Spleen (tissue), 7 donors: ENCODE measurements around the gene CTH.

Experiments
- CTCF ChIP-seq, 11 experiments: fragments of 200-600 bp in 7 of 11; fragments of 450-650 bp in 4 of 11; sonication (generic) in 4 of 11; IDR thresholded peaks in 8 of 11; conservative IDR thresholded peaks in 3 of 11; 1 replicate in 7 of 11; 2 replicates in 4 of 11; pipeline versions ENCODE4 v1.4.0 to v1.8.0; 2016 to 2021; ENCODE audit warnings: antibody characterized with exemption in 11 of 11, inconsistent platforms in 4 of 11, mild to moderate bottlenecking in 1 of 11
- POLR2A ChIP-seq, 3 donors: fragments of 450-650 bp; IDR thresholded peaks; one replicate each; pipeline ENCODE4 v1.5.1; 2017; ENCODE audit warnings: antibody characterized with exemption in 3 of 3, mild to moderate bottlenecking in 1 of 3
- donor health status: DM: no; HTN: no; CAD: no; lungs with moderate emphysema.
- donor health status: DM: no; HTN: no; CAD: no.
- donor health status: DM: no; HTN: no; CAD: no.

GRCh38 chr1:70376196-70376595 lies 34.9 kb upstream of the CTH start:
- TF ChIP-seq CTCF (IDR thresholded peaks at IDR 0.05 in 8 of 11, conservative IDR thresholded peaks at IDR 0.05 in 3 of 11) (no peak), POLR2A (IDR thresholded peaks at IDR 0.05) (no peak)
